Sigmoid colon (tissue), 7 donors: ENCODE results near the gene THG1L. TPM values are rescaled to one million over a fixed set of nuclear protein-coding genes. Genes with fewer than 3 reads are reported as not detected.

Experiments used
- DNase-seq: peaks from one replicate; pipeline ENCODE4 v3.0.0-alpha.2; 2019
- H3K27ac ChIP-seq, 4 donors: fragments of 200-600 bp; sonication (generic); one replicate each; pipeline ENCODE4 v1.5.1; 2016 to 2019; ENCODE audit warnings: mild to moderate bottlenecking in 1 of 4
- H3K27me3 ChIP-seq, 3 donors: fragments of 200-600 bp; sonication (generic); one replicate each; pipeline ENCODE4 v1.5.1; 2019; ENCODE audit warnings: mild to moderate bottlenecking in 1 of 3
- H3K36me3 ChIP-seq, 4 donors: fragments of 200-600 bp; sonication (generic); one replicate each; pipeline ENCODE4 v1.5.1; 2016 to 2019
- H3K4me1 ChIP-seq, 4 donors: fragments of 200-600 bp; sonication (generic); one replicate each; pipeline ENCODE4 v1.5.1; 2017 to 2019
- H3K4me3 ChIP-seq, 4 donors: fragments of 200-600 bp; sonication (generic); one replicate each; pipeline ENCODE4 v1.5.1; 2017 to 2019; ENCODE audit warnings: mild to moderate bottlenecking in 2 of 4, moderate library complexity in 1 of 4
- H3K9me3 ChIP-seq, 4 donors: fragments of 200-600 bp in 3 of 4; sonication (generic) in 3 of 4; one replicate each; pipeline versions ENCODE4 v1.5.1 to v1.6.1; 2013 to 2019
- CTCF ChIP-seq, 4 experiments: fragments of 450-650 bp in 3 of 4; fragments of 200-600 bp in 1 of 4; IDR thresholded peaks; one replicate each; pipeline ENCODE4 v1.5.1; 2016 to 2019; ENCODE audit warnings: antibody characterized with exemption in 4 of 4, mild to moderate bottlenecking in 3 of 4, moderate library complexity in 2 of 4
- EP300 ChIP-seq, 4 donors: sonication (generic); formaldehyde crosslinking; IDR thresholded peaks; one replicate each; pipeline ENCODE4 v1.6.1; 2017; ENCODE audit warnings: antibody characterized with exemption in 4 of 4
- POLR2A ChIP-seq, 2 donors: fragments of 450-650 bp; IDR thresholded peaks; one replicate each; pipeline ENCODE4 v1.6.1; 2016; ENCODE audit warnings: antibody characterized with exemption in 2 of 2, mild to moderate bottlenecking in 2 of 2, moderate library complexity in 2 of 2
- POLR2AphosphoS5 ChIP-seq, 4 donors: sonication (generic); formaldehyde crosslinking; IDR thresholded peaks; one replicate each; pipeline ENCODE4 v1.6.1; 2017; ENCODE audit warnings: antibody characterized with exemption in 4 of 4
- WGBS, 2 donors: extraction: QIAGEN DNeasy Blood & Tissue Kit; methylation state at CpG; one replicate each; pipeline ENCODE4 v1.1.7; 2013; 5-methylcytosine and 5-hydroxymethylcytosine counted together
- intact Hi-C: fragments of 100-400 bp; cut with DNase I; formaldehyde crosslinking; loops from one replicate; pipeline ENCODE4 v1.15.1; 2023
- polyA plus RNA-seq, 3 donors: library from polyadenylated mRNA; stranded (reverse); fragments of 200-250 nt; gene quantifications; one replicate each; pipeline ENCODE4 v1.2.3, GENCODE V29; 2013
- total RNA-seq, 4 donors: library from RNA; depleted of rRNA; stranded (reverse); fragments of >200 nt; gene quantifications; one replicate each; pipeline ENCODE4 v1.1.0, GENCODE V29; 2016
- donor health status: healthy with polysubstance abuse.
- donor health status: Bipolar disorder and iron deficiency.
- donor health status: healthy.

The THG1L gene
- total and polyA plus RNA-seq, 7 donors = 12.3 to 28.6 (median 19.8) TPM

GRCh38 chr5:157748760-157749461 lies 17.7 kb downstream of the THG1L start:
- DNase-seq = no peak
- Histone ChIP-seq H3K36me3 (peaks cover 18 to 29% (median 24%) of the 10 kb centered on the region in 4 donors), H3K9me3 (no peaks in the 10 kb centered on the region), H3K27me3 (no peaks in the 10 kb centered on the region), H3K4me1 (peaks cover 0 to 63% (median 51%) of the 10 kb centered on the region in 4 donors), H3K27ac (peak overlapping the region; percentile 48 to 91 (median 88)), H3K4me3 (no peak overlapping the region)
- TF ChIP-seq POLR2AphosphoS5 (IDR thresholded peaks at IDR 0.05) (peak in 1 of 4 donors; percentile 8), POLR2A (IDR thresholded peaks at IDR 0.05) (no peak), EP300 (IDR thresholded peaks at IDR 0.05) (no peak), CTCF (IDR thresholded peaks at IDR 0.05) (no peak)
- intact Hi-C loops = loop anchor here (10.0 kb wide), 1 partner anchor 484 kb away; the partner anchor contains the start of gene CYFIP2
- 60 to 82% methylated on average over 4 of the region's 4 CpGs for WGBS, 2 donors

GRCh38 chr5:157749462-157749799 lies 18.2 kb downstream of the THG1L start:
- no peaks in the 10 kb centered on the region for H3K27me3 ChIP-seq
- H3K9me3 ChIP-seq = no peaks in the 10 kb centered on the region
- H3K4me3 ChIP-seq = no peak overlapping the region
- H3K36me3 ChIP-seq = peaks cover 21 to 34% (median 28%) of the 10 kb centered on the region in 4 donors
- 69 to 88% methylated on average over 11 of the region's 11 CpGs for WGBS, 2 donors
- no peak for TF ChIP-seq POLR2A (IDR thresholded peaks at IDR 0.05)
- TF ChIP-seq POLR2AphosphoS5 (IDR thresholded peaks at IDR 0.05) = no peak
- no peak for TF ChIP-seq EP300 (IDR thresholded peaks at IDR 0.05)
- TF ChIP-seq CTCF (IDR thresholded peaks at IDR 0.05) = no peak
- H3K27ac ChIP-seq = peak overlapping the region in 3 of 4 donors; percentile 11 to 91 (median 87)
- peaks cover 0 to 63% (median 49%) of the 10 kb centered on the region in 4 donors for H3K4me1 ChIP-seq
- DNase-seq = no peak
- intact Hi-C loops = loop anchor here (10.0 kb wide), 1 partner anchor 485 kb away; the partner anchor contains the start of gene CYFIP2

GRCh38 chr5:157750320-157750719 lies 19.1 kb downstream of the THG1L start:
- peaks cover 0 to 55% (median 41%) of the 10 kb centered on the region in 4 donors for H3K4me1 ChIP-seq
- intact Hi-C loops = no loop called here

GRCh38 chr5:157756122-157756521 lies 24.9 kb downstream of the THG1L start:
- Histone ChIP-seq H3K27ac (no peak overlapping the region), H3K36me3 (peaks cover 29 to 96% (median 52%) of the 10 kb centered on the region in 4 donors), H3K9me3 (no peaks in the 10 kb centered on the region), H3K4me1 (peaks cover 0 to 4% (median 0%) of the 10 kb centered on the region in 4 donors), H3K27me3 (no peaks in the 10 kb centered on the region), H3K4me3 (no peak overlapping the region)
- DNase-seq = no peak
- WGBS, 2 donors = 94 to 96% methylated on average over 3 of the region's 3 CpGs
- no peak for TF ChIP-seq POLR2A (IDR thresholded peaks at IDR 0.05)
- no peak for TF ChIP-seq EP300 (IDR thresholded peaks at IDR 0.05)
- TF ChIP-seq CTCF (IDR thresholded peaks at IDR 0.05) = no peak
- TF ChIP-seq POLR2AphosphoS5 (IDR thresholded peaks at IDR 0.05) = no peak
- intact Hi-C loops = loop anchor here (5.0 kb wide), 1 partner anchor 61 kb away; no protein-coding TSS in a partner anchor

More at GRCh38 chr5:157750320-157750719, 19.1 kb downstream of the THG1L start:
- 58 to 81% methylated on average over 1 of the region's 1 CpG for WGBS, 2 donors
- Histone ChIP-seq H3K27me3 (no peaks in the 10 kb centered on the region), H3K27ac (peak overlapping the region in 3 of 4 donors; percentile 13 to 91 (median 87)), H3K9me3 (no peaks in the 10 kb centered on the region), H3K36me3 (peaks cover 28 to 43% (median 35%) of the 10 kb centered on the region in 4 donors), H3K4me3 (no peak overlapping the region)
- no peak for DNase-seq
- TF ChIP-seq POLR2AphosphoS5 (IDR thresholded peaks at IDR 0.05) = peak in 2 of 4 donors; percentile 36 to 75
- TF ChIP-seq EP300 (IDR thresholded peaks at IDR 0.05) = peak in 1 of 4 donors; percentile 64
- no peak for TF ChIP-seq POLR2A (IDR thresholded peaks at IDR 0.05)

GRCh38 chr5:157758706-157759105 lies 27.5 kb downstream of the THG1L start:
- intact Hi-C loops = loop anchor here (5.0 kb wide), 1 partner anchor 59 kb away; no protein-coding TSS in a partner anchor
- no peaks in the 10 kb centered on the region for H3K27me3 ChIP-seq
- 87 to 89% methylated on average over 1 of the region's 1 CpG for WGBS, 2 donors
- H3K4me1 ChIP-seq = peaks cover 0 to 12% (median 4%) of the 10 kb centered on the region in 4 donors
- H3K36me3 ChIP-seq = peaks cover 13 to 73% (median 30%) of the 10 kb centered on the region in 4 donors
- TF ChIP-seq CTCF (IDR thresholded peaks at IDR 0.05) = no peak
- no peak for TF ChIP-seq POLR2A (IDR thresholded peaks at IDR 0.05)
- TF ChIP-seq EP300 (IDR thresholded peaks at IDR 0.05) = no peak
- TF ChIP-seq POLR2AphosphoS5 (IDR thresholded peaks at IDR 0.05) = no peak
- no peak for DNase-seq
- no peak overlapping the region for H3K4me3 ChIP-seq
- H3K27ac ChIP-seq = no peak overlapping the region
- H3K9me3 ChIP-seq = no peaks in the 10 kb centered on the region
